LNCAP (cell line): ENCODE measurements around the gene DHCR7.

ENCODE experiments used
- TF ChIP-seq, protein P1 (sequence below): fragments of 450-650 bp; IDR thresholded peaks from 2 replicates; pipeline ENCODE4 v1.5.1; 2017; ENCODE audit warnings: mild to moderate bottlenecking

The DHCR7 gene

DNA sequence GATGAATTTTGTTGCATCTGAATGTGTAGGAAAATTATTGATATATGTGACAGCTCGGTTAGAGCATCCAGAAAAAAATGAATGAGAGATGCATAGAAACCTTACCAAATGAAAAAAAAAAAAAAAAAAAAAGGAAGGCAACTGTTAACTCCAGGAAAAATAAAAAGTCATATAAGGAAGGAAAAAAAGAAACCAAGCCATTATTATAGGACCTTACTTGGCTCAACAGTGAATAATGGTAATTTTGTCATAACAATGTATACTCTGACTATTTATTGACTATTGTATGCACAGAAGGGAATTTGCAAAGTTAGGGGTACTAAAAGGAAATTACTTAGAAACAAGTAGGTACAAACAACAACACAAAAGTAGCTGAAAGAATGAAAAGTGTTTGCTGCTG lies 2.0 kb downstream of the DHCR7 start:
- TF ChIP-seq, protein P1, sequence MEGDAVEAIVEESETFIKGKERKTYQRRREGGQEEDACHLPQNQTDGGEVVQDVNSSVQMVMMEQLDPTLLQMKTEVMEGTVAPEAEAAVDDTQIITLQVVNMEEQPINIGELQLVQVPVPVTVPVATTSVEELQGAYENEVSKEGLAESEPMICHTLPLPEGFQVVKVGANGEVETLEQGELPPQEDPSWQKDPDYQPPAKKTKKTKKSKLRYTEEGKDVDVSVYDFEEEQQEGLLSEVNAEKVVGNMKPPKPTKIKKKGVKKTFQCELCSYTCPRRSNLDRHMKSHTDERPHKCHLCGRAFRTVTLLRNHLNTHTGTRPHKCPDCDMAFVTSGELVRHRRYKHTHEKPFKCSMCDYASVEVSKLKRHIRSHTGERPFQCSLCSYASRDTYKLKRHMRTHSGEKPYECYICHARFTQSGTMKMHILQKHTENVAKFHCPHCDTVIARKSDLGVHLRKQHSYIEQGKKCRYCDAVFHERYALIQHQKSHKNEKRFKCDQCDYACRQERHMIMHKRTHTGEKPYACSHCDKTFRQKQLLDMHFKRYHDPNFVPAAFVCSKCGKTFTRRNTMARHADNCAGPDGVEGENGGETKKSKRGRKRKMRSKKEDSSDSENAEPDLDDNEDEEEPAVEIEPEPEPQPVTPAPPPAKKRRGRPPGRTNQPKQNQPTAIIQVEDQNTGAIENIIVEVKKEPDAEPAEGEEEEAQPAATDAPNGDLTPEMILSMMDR, result no peak

DNA sequence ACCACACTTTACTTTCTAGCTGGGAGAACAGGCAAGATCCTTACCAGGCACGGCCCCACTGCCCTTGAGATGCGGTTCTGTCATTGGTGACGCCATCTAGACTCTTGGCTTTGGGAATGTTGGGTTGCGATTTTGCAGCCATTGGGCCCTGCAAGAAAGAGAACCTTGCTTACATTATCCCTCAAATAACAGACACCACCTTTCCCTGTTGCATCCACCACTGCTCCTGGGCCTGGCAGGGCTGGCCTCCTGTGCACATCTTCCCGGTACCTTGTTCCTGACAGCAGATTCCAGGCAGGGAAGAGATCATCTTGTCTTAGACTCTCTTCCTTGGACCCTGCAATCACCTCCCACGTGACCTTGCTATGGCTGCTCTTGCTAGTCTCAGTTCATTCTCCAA lies 3.4 kb downstream of the DHCR7 start:
- TF ChIP-seq, protein P1, result no peak

DNA sequence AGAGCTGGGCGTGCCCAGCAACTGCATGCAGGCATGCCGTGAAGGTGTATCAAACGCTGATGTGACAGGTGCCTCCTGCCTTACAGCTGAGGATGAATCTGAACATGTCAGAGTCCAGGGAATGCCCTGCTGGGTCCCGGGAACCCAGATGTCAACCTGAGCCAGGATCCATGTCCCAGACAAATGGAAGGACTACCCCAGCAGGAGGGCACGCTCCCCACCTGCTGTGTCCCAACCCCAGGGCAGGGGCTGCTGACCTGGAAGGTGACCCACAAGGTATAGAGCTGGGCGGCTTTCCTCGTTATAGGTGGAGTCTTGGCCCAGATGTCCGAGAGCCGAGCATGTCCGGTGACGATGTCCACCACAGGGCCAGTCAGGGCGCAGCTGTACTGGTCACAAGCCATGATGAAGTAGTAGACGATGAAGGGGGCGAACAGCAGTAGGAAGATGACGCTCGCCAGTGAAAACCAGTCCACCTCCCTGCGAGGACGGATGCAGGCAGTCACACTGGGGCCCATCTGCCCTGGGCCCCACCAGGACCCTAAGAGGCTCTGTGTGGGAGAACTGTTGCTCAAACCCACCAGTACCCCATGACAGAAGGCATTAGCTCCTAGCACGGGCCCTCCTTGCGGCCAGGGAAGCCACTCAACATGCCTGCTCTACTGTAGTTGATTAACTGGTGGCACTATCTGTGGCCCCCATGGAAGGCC lies 4.3 kb downstream of the DHCR7 start:
- TF ChIP-seq, protein P1, result no peak

DNA sequence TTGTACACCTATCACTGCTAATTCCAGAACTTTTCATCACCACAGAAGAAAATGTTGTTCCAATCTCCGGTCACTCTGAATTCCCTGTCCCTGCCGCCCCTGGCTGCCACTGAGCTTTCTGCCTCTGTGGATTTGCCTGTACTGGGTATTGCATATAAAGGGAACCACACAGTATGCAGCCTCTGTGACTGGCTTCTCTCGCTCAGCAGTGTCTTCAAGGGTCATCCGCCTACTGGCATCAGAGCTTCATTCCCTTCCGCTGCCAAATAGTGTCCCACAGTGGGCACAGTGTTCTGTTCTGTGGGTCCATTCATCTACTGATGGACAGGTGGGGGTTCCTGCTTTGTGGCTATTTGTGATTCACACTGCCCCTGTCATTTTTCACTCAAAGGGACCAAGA lies 5.3 kb downstream of the DHCR7 start:
- TF ChIP-seq, protein P1, result no peak

DNA sequence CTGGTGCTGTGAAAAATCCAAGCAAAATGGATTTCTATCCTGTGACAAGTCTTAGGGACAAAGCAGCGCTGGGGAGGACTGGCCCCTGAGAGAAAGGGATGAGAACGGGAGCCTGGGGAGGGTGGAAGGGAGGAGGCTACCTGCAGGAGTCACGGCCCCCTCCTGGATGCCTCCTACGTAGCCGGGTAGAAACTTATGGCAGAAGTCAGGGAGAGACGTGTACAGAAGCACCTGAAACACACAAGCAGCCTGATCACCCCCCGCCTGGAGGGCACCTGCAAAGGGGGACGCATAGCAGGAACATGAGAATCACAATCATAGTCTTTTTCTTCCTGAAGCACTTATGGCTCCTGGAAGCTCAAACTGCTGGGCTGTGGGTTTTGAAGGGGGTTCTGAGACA lies 6.1 kb downstream of the DHCR7 start:
- TF ChIP-seq, protein P1, result no peak

DNA sequence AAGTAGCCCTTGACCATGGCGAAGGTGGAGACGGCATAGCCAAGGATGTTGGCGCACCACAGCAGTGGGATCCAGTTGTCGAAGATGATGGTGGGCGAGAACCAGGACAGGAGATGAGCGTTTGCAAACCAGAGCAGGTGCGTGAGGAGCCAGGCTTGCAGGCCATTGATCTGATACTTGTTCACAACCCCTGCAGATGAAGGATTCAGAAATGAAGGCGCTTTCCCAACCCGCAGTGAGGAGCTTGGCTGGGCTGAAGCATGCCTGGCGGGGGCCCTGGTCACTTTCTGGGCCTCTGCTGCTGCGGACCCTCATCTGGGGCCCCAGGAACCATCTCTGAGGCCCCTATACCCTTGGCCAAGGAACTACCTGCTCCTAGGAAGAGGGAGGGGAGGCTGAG lies 6.9 kb downstream of the DHCR7 start:
- TF ChIP-seq, protein P1, result no peak

DNA sequence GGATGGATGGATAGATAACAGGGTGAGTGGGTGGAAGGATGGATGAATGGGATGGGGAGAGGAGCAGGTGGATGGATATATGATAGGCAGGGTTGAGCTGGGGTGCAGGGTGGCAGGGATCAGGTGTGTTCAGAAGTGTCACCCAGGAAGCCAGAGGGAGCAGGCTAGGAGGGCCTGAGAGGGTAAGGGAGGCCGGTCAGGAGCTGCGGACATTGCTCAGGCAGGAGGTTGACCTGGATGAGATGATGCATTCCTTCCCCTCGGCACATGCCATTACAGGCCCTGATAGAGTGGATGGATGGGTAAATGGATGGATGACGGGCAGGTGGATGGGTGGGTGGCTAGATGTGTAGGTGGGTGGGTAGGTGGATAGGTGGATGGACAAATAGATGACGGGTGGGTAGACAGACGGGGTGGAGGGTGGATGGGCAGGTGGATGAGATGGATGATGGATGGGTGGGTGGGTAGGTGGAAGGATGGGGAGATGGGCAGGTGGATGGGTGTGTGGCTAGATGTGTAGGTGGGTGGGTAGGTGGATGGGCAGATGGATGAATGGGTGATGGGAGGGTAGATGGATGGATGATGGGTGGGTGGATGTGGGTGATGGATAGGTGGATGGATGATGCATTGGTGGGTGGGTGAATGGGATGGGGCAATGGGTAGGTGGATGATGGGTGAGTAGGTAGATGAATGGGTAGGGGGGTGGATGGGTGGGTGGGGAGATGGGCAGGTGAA lies 8.0 kb downstream of the DHCR7 start:
- TF ChIP-seq, protein P1, result no peak
